ENCODE measurements around the gene UGP2.
"Not testable (repeated sequence)": the region's sequence is repeated elsewhere in the genome, so short reads cannot be mapped to it uniquely, and the experiment has no call there.

UGP2 gene

DNA sequence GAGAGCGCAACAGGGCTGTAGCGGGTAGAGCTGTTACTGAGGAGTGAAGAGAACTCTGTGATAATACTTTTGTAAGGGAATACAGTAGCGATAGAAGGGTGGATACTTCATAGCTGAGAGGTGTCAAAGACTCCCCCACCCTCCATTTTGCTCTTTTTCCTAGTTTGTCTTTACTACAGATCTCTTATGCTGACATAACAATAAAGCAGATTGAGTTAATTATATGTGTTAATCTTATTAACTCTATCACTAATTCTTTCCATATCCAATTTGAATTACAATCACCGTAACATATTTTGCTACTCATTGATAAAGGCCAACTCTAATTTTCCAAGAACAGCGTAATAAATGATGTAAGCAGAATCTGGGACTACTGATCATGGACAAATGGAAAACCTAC, 57.1 kb downstream of the UGP2 start:
- no peak for DNase-seq

DNA sequence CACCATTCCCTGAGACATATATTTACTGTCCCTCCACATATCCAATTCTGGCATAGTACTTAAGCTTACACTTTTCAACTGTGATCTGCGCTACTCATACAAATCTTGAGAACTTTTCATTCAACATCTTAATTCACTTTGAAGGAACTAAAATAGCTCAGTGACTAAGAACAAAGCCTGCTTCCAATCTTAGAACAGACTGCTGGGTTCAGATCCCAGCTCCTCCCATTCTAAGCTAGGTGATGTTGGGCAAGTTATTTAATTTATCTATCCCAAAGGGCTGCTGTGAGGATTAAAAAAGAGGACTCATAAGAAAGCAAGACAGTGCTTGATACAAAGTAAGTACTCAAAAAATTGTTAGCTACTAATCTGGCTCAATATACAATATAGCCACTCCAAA, 57.9 kb downstream of the UGP2 start:
- DNase-seq, result no peak

DNA sequence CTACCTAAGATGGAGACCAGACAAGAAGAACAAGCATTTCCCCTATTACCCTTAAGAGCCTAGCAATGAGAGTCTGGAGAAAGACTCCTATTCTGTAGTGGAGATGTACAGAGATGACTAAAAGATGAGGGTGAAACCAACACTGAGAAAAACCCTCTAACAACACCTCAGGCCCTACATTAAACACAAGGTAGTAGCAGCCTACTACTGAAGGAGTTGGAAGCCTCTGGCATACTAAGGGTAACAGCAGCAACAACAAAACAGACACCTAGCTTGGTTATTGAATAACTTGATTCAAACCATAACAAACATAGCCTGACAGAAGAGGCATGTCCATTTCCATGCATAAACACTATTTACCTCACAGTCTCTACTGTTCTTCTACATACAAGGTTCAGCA, 60.5 kb downstream of the UGP2 start:
- DNase-seq, result no peak

DNA sequence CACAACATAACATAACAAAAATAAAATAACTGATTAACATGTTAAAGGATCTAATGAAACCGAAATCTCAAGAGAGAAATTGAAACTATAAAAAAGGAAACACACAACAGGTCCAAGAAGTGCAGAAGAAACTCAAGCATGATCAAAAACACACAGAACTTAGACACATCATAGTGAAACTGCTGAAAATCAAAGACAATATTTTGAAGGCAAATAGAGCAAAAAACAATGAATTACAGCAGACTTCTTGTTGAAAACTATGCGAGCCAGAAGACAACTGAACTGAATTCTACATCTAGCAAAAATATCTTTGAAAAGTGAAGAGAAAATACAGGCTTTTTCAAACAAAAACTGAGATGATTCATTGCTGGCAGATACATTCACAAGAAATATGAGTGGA, 61.3 kb downstream of the UGP2 start:
- no peak for DNase-seq

DNA sequence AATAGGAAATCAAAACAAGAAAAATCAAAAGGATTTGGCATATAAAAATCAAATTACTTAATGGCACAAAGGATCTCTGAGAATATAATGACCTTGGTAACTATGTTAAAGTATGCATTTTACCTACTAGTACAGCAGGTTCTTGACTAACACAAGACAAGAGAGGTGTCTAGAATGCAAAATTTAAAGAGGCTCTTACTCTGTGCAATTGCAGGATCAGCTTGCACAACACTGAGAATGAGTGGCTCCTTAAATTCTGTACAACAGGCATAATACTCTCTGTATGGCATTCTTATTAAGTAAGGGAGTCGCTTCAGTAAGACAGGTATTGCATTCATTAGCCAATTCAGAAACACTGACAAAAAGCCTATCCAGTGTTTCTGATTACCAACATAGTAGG, 72.6 kb downstream of the UGP2 start:
- no peak for DNase-seq

DNA sequence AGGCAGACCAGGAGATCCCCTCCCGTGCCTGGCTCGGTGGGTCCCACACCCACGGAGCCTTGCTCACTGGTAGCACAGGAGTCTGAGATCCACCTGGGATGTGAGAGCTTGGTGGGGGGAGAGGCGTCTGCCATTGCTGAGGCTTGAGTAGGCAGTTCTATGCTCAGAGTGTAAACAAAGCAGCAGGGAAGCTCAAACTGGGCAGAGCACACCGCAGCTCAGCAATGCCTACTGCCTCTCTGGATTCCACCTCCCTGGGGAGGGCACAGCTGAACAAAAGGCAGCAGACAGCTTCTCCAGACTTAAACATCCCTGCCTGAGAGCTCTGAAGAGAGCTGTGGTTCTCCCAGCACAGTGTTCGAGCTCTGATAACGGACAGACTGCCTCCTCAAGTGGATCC, 85.1 kb downstream of the UGP2 start:
- no peak for DNase-seq

DNA sequence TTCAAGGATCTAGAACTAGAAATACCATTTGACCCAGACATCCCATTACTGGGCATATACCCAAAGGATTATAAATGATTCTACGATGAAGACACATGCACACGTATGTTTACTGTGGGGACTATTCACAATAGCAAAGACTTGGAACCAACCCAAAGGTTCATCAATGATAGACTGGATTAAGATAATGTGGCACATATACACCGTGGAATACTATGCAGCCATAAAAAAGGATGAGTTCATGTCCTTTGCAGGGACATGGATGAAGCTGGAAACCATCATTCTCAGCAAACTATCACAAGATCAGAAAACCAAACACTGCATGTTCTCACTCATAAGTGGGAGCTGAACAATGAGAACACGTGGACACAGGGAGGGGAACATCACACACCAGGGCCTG, 90.4 kb downstream of the UGP2 start:
- not testable (repeated sequence) for DNase-seq
